Neural crest cell (in vitro differentiated cells): ENCODE measurements around the gene IL22RA1. TPM values are rescaled to one million over a fixed set of nuclear protein-coding genes. Genes with fewer than 3 reads are reported as not detected.

Experiments
- DNase-seq: peaks from one replicate; pipeline ENCODE4 v3.0.0; 2021; ENCODE audit warnings: low read depth, mixed read lengths, low spot score
- H3K27ac Mint-ChIP-seq: one replicate; pipeline ENCODE4 v1.8.0; 2021; ENCODE audit warnings: mild to moderate bottlenecking, mixed read lengths; ENCODE audit not compliant: unreplicated experiment
- H3K27me3 Mint-ChIP-seq: 2 replicates; pipeline ENCODE4 v1.8.0; 2021; ENCODE audit warnings: low read depth, mild to moderate bottlenecking, mixed read lengths
- H3K36me3 Mint-ChIP-seq: 2 replicates; pipeline ENCODE4 v1.8.0; 2021; ENCODE audit warnings: low read depth, mild to moderate bottlenecking, mixed read lengths
- H3K4me1 Mint-ChIP-seq: 2 replicates; pipeline ENCODE4 v1.8.0; 2021; ENCODE audit warnings: mixed read lengths
- H3K4me3 Mint-ChIP-seq: one replicate; pipeline ENCODE4 v1.8.0; 2021; ENCODE audit warnings: mild to moderate bottlenecking, mixed read lengths
- H3K9me3 Mint-ChIP-seq: 2 replicates; pipeline ENCODE4 v1.8.0; 2021; ENCODE audit warnings: mixed read lengths
- CTCF ChIP-seq: fragments of 200-600 bp; sonication (generic); conservative IDR thresholded peaks from 2 replicates; pipeline ENCODE4 v1.5.0; 2021; ENCODE audit warnings: antibody characterized with exemption, mild to moderate bottlenecking
- total RNA-seq: library from RNA; stranded (reverse); gene quantifications from 2 replicates; pipeline ENCODE4 v1.2.1, GENCODE V29; 2021

Gene IL22RA1
- total RNA-seq, 1 donor from 2014 or later, result not detected

GRCh38 chr1:24070821-24071393, 72.0 kb downstream of the IL22RA1 start:
- no peak overlapping the region for H3K4me3 Mint-ChIP-seq
- peak; percentile 89 for TF ChIP-seq CTCF
- H3K27ac Mint-ChIP-seq, result no peak overlapping the region
- H3K36me3 Mint-ChIP-seq, result no peaks in the 10 kb centered on the region
- H3K9me3 Mint-ChIP-seq, result no peaks in the 10 kb centered on the region
- DNase-seq, result peak; percentile 84
- peaks cover 10% of the 10 kb centered on the region for H3K27me3 Mint-ChIP-seq
- H3K4me1 Mint-ChIP-seq, result peaks cover 3% of the 10 kb centered on the region

GRCh38 chr1:24069817-24070216, 73.1 kb downstream of the IL22RA1 start:
- H3K27me3 Mint-ChIP-seq, result peaks cover 10% of the 10 kb centered on the region
- no peak overlapping the region for H3K4me3 Mint-ChIP-seq
- H3K36me3 Mint-ChIP-seq, result no peaks in the 10 kb centered on the region
- no peak for TF ChIP-seq CTCF
- H3K9me3 Mint-ChIP-seq, result no peaks in the 10 kb centered on the region
- peaks cover 3% of the 10 kb centered on the region for H3K4me1 Mint-ChIP-seq
- no peak for DNase-seq
- no peak overlapping the region for H3K27ac Mint-ChIP-seq

Other genes starting within 250 kb of the IL22RA1 start
- gene CNR2, start 229.8 kb downstream of the IL22RA1 start, total RNA-seq, result not detected in 2 replicates
- gene PNRC2, start 183.3 kb downstream of the IL22RA1 start, total RNA-seq, result 178 and 189 TPM in 2 replicates
- 219 and 228 TPM in 2 replicates for gene SRSF10, start 162.8 kb downstream of the IL22RA1 start, total RNA-seq
- not detected in 2 replicates for gene MYOM3, start 31.0 kb downstream of the IL22RA1 start, total RNA-seq
- gene IFNLR1, start 44.1 kb upstream of the IL22RA1 start, total RNA-seq, result 0.11 and 0.21 TPM in 2 replicates
- gene GRHL3, start 176.2 kb upstream of the IL22RA1 start, total RNA-seq, result 0.12 TPM in 1 of 2 replicates, not detected in the other